Ascending aorta (tissue), 2 donors: ENCODE results near the gene CITED4. TPM values are rescaled to one million over a fixed set of nuclear protein-coding genes. Genes with fewer than 3 reads are reported as not detected.

Source experiments
- DNase-seq, 2 donors: peaks; one replicate each; pipeline ENCODE4 v3.0.0-alpha.2; 2019; ENCODE audit warnings: low spot score in 2 of 2
- H3K27ac ChIP-seq, 2 donors: fragments of 200-600 bp; sonication (generic); one replicate each; pipeline ENCODE4 v1.5.1; 2016 to 2017; ENCODE audit warnings: mild to moderate bottlenecking in 1 of 2
- H3K27me3 ChIP-seq: fragments of 200-600 bp; sonication (generic); one replicate; pipeline ENCODE4 v1.5.1; 2017
- H3K36me3 ChIP-seq, 2 donors: fragments of 200-600 bp; sonication (generic); one replicate each; pipeline ENCODE4 v1.5.1; 2016
- H3K4me1 ChIP-seq, 2 donors: fragments of 200-600 bp; sonication (generic); one replicate each; pipeline ENCODE4 v1.5.1; 2016 to 2017; ENCODE audit warnings: mild to moderate bottlenecking in 1 of 2
- H3K4me3 ChIP-seq, 2 donors: fragments of 200-600 bp; sonication (generic); one replicate each; pipeline ENCODE4 v1.5.1; 2016 to 2017; ENCODE audit warnings: mild to moderate bottlenecking in 1 of 2
- H3K9me3 ChIP-seq, 2 donors: fragments of 200-600 bp; sonication (generic); one replicate each; pipeline ENCODE4 v1.5.1; 2016
- intact Hi-C: fragments of 100-400 bp; cut with DNase I; formaldehyde crosslinking; loops from one replicate; pipeline ENCODE4 v1.15.1; 2023
- total RNA-seq: library from RNA; depleted of rRNA; stranded (reverse); fragments of >200 nt; gene quantifications from one replicate; pipeline ENCODE4 v1.1.0, GENCODE V29; 2016
- TF ChIP-seq, protein P1 (sequence below), 3 experiments: fragments of 200-600 bp in 2 of 3; fragments of 450-650 bp in 1 of 3; sonication (generic) in 2 of 3; IDR thresholded peaks; one replicate each; pipeline ENCODE4 v1.5.1; 2016 to 2019; ENCODE audit warnings: antibody characterized with exemption in 3 of 3, mild to moderate bottlenecking in 1 of 3, moderate library complexity in 1 of 3

CITED4 gene
- total RNA-seq, 1 donor from 2014 or later: 47.6 TPM

- TF ChIP-seq, protein P1, sequence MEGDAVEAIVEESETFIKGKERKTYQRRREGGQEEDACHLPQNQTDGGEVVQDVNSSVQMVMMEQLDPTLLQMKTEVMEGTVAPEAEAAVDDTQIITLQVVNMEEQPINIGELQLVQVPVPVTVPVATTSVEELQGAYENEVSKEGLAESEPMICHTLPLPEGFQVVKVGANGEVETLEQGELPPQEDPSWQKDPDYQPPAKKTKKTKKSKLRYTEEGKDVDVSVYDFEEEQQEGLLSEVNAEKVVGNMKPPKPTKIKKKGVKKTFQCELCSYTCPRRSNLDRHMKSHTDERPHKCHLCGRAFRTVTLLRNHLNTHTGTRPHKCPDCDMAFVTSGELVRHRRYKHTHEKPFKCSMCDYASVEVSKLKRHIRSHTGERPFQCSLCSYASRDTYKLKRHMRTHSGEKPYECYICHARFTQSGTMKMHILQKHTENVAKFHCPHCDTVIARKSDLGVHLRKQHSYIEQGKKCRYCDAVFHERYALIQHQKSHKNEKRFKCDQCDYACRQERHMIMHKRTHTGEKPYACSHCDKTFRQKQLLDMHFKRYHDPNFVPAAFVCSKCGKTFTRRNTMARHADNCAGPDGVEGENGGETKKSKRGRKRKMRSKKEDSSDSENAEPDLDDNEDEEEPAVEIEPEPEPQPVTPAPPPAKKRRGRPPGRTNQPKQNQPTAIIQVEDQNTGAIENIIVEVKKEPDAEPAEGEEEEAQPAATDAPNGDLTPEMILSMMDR (IDR thresholded peaks at IDR 0.05): no peak
- Histone ChIP-seq H3K36me3 (no peaks in the 10 kb centered on the region), H3K27me3 (no peaks in the 10 kb centered on the region), H3K27ac (no peak overlapping the region), H3K9me3 (peaks cover 0 to 4% of the 10 kb centered on the region in 2 donors), H3K4me1 (peaks cover 0 to 4% of the 10 kb centered on the region in 2 donors), H3K4me3 (no peak overlapping the region)
- no peak for DNase-seq
- intact Hi-C loops: no loop called here
Measured at GRCh38 chr1:40868051-40868723, 6.0 kb upstream of the CITED4 start.

DNA sequence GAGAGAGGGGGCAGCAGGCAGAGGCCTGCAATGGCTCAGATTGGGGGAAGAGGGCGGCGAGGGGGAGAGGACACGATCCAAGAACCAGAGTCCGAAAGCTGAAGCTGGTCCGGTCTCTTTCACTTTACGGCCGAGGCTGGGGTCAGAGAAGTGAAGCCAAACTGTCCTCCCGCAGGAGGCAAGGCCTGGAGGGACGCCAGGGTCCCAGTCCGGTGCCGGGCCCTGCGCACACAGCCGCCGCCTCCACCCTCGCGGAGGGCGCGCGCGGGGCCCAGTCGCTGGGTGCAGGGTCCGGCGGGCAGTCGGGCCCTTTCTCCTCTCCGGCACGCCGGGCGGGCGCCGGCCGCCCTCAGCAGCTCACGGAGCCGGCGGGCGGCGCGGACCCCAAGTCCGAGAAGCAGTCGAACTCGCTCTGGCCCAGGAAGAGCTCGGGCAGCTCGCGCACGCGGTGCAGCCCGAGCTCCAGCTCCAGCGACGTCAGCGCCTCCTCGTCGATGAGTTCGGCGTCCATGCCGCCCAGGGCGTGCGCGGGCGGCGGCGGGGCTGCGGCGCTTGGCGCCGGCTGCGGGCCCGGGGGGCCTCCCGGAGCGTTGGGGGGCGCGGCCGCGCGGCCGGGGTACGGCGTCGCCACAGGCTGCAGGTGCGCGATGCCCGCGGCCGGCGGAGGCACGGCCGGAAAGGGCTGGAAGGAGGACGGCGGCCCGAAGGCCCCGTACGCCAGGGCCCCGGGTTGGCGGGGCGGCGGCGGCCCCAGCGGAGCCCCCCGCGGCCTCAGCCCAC is 749 bp downstream of the CITED4 start:
- Histone ChIP-seq H3K4me3 (peak overlapping the region; percentile 97), H3K27ac (peak overlapping the region; percentile 79 to 87), H3K27me3 (no peaks in the 10 kb centered on the region), H3K4me1 (peaks cover 10 to 25% of the 10 kb centered on the region in 2 donors), H3K9me3 (no peaks in the 10 kb centered on the region), H3K36me3 (no peaks in the 10 kb centered on the region)
- DNase-seq: no peak
- intact Hi-C loops: loop anchor here (1.0 to 5.0 kb wide), 4 partner anchors 41 to 169 kb away; partner anchors contain the start of gene NFYC
- TF ChIP-seq, protein P1 (IDR thresholded peaks at IDR 0.05): no peak

DNA sequence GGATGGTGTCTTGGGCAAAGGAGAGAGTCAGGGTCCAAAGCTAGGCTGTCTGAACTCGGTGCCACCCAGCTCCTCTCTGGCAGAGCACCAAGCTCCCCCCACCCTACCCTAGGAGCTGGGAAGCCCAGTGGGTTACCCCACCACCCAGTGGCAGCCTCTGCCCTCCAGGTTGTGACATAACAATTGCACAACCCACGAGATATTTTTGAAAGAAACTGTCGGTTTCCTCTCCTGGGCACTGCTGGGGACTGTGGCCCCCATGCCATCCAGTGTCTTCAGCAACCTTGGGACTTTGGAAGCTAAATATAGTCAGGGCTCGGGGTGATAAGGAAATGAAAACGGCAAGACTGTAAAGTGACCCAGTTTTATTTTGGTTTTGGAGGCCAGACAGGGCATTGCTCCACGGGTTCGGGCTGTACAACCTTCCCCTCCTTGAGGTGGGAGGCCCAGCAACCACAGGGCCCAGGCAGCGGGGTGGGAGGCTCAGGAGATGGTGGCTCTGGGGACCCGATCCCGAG is 1.4 kb downstream of the CITED4 start:
- no peaks in the 10 kb centered on the region for H3K9me3 ChIP-seq
- TF ChIP-seq, protein P1 (IDR thresholded peaks at IDR 0.05): no peak
- no peak for DNase-seq
- no peaks in the 10 kb centered on the region for H3K36me3 ChIP-seq
- H3K4me3 ChIP-seq: peak overlapping the region; percentile 97
- intact Hi-C loops: loop anchor here (5.0 kb wide), 2 partner anchors 42 to 168 kb away; partner anchors contain the start of gene NFYC
- peaks cover 10 to 22% of the 10 kb centered on the region in 2 donors for H3K4me1 ChIP-seq
- no peaks in the 10 kb centered on the region for H3K27me3 ChIP-seq
- peak overlapping the region; percentile 74 to 87 for H3K27ac ChIP-seq

- Histone ChIP-seq H3K4me1 (peaks cover 10 to 22% of the 10 kb centered on the region in 2 donors), H3K36me3 (no peaks in the 10 kb centered on the region), H3K9me3 (no peaks in the 10 kb centered on the region), H3K27me3 (no peaks in the 10 kb centered on the region), H3K27ac (peak overlapping the region; percentile 74 to 87), H3K4me3 (no peak overlapping the region)
- TF ChIP-seq, protein P1 (IDR thresholded peaks at IDR 0.05): no peak
- intact Hi-C loops: loop anchor here (10.0 kb wide), 1 partner anchor 246 kb away; no protein-coding TSS in a partner anchor
- DNase-seq: no peak
Measured at GRCh38 chr1:40858856-40859416, 3.2 kb downstream of the CITED4 start.

GRCh38 chr1:40857737-40858136 is 4.4 kb downstream of the CITED4 start:
- no peak for DNase-seq
- no peaks in the 10 kb centered on the region for H3K27me3 ChIP-seq
- TF ChIP-seq, protein P1 (IDR thresholded peaks at IDR 0.05): no peak
- H3K4me3 ChIP-seq: no peak overlapping the region
- H3K9me3 ChIP-seq: no peaks in the 10 kb centered on the region
- intact Hi-C loops: loop anchor here (10.0 kb wide), 1 partner anchor 247 kb away; no protein-coding TSS in a partner anchor
- peaks cover 10 to 24% of the 10 kb centered on the region in 2 donors for H3K4me1 ChIP-seq
- H3K27ac ChIP-seq: no peak overlapping the region
- H3K36me3 ChIP-seq: no peaks in the 10 kb centered on the region
